HTERT RPE-1 (cell line): ENCODE data around the gene TMEM98.
"Not testable (repeated sequence)": the region's sequence is repeated elsewhere in the genome, so short reads cannot be mapped to it uniquely, and the experiment has no call there.

Source experiments
- in situ Hi-C: fragments of 300-500 bp; cut with MboI; formaldehyde crosslinking; loops from 4 replicates; pipeline ENCODE4 v1.14.3; 2020; ENCODE audit warnings: low sequenced_read_pairs

Gene TMEM98

DNA sequence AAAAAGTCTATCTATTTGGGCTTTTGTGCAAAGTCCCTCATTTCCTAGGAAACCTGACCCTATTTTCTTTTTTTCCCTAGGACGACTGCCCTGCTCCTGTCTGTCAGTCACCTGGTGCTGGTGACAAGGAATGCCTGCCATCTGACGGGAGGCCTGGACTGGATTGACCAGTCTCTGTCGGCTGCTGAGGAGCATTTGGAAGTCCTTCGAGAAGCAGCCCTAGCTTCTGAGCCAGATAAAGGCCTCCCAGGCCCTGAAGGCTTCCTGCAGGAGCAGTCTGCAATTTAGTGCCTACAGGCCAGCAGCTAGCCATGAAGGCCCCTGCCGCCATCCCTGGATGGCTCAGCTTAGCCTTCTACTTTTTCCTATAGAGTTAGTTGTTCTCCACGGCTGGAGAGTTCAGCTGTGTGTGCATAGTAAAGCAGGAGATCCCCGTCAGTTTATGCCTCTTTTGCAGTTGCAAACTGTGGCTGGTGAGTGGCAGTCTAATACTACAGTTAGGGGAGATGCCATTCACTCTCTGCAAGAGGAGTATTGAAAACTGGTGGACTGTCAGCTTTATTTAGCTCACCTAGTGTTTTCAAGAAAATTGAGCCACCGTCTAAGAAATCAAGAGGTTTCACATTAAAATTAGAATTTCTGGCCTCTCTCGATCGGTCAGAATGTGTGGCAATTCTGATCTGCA lies 12.9 kb downstream of the TMEM98 start:
- in situ Hi-C loops = no loop called here

DNA sequence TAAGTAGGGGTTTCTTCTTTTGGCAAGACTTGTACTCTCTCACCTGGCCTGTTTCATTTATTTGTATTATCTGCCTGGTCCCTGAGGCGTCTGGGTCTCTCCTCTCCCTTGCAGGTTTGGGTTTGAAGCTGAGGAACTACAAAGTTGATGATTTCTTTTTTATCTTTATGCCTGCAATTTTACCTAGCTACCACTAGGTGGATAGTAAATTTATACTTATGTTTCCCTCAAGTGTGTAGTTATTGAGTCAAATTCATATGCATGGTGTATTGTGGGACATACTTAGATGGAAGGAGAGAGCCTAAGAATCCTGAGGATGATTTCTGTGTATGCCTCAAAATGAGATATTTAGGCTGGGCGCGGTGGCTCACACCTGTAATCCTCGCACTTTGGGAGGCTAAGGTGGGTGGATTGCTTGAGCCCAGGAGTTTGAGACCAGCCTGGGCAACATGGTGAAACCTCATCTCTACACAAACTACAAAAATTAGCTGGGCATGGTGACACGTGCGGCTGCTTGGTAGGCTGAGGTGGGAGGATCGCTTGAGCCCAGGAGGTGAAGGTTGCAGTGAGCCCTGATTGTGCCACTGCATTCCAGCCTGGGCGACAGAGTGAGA lies 13.6 kb downstream of the TMEM98 start:
- in situ Hi-C loops = no loop called here

DNA sequence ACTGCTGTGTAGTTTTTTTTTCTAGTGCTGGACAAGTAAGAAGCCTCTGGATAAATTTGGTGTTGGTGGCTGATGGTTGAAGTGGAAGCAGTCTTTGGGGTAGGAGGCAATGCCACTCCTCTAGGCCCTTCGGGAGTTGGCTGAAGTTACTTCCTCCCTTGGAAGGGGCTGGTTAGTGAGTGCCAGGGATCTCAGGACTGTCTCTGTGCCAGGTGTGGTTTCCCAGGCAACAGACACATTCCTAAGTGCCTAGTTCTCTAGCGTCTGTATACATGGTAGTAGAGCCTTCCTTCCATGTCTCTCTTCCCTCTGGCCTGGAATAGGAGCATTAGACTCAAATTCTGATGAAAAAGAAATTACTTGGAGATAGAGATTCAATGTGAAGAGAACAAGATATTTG lies 15.3 kb downstream of the TMEM98 start:
- in situ Hi-C loops = no loop called here

DNA sequence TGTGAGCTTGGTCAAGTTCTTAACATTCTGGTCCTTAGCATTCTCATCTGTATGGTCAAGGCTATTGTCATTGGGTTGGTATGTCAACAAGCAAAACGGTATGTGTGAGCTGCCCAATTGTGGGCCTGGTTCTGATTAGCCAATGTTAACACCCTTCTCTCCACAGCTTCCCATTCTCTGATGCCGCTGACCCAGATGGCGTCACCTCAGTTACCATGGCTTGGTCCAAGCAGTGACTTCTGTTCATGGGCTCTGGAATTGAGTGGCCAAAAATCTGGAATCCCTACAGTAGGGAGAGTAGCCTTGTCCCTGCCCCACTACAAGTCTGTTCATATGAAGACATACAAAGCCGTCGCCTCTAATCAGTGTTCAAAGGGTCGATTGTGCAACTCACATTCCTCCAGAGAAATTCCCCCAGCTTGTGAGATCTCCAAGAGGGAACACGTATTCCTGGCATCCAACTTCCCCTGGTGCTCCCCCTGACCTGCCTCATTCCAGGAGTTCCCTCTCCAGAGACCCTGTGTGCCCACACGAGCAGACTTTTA lies 15.8 kb downstream of the TMEM98 start:
- in situ Hi-C loops = no loop called here

DNA sequence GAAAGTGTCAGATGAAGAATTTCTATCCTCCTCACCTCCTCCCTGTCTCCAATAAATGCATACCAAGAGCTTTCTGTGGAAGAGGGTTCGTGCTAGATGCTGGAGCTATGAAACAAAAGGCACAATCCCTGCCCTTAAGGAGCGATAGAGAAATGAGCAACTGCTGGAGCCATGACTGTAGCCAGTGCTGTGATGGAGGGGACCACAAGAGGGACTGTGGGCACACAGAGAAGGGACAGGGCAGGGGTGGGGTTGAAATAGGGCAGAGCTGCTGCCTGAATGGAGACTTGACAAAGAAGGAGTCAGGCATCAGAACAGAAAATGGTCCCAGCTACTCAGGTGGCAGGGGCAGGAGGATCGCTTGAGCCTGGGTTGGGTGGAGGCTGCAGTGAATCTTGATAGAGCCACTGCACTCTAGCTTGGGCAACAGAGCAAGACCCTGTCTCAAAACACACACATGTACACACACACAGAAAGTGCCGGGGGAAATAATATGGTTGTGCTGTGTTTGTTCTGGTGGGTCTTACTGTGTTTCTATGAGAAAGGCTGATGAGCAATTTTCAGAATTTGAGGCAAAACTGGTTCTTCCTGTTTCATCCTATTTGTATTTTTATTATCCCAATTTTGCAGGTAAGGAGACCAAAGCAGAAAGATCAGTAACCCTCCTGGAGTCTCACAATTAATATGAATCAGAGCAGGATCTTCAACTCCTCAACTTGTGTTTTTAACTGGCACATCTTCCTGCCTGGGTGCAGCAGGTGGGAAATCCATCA lies 16.5 kb downstream of the TMEM98 start:
- in situ Hi-C loops = no loop called here

DNA sequence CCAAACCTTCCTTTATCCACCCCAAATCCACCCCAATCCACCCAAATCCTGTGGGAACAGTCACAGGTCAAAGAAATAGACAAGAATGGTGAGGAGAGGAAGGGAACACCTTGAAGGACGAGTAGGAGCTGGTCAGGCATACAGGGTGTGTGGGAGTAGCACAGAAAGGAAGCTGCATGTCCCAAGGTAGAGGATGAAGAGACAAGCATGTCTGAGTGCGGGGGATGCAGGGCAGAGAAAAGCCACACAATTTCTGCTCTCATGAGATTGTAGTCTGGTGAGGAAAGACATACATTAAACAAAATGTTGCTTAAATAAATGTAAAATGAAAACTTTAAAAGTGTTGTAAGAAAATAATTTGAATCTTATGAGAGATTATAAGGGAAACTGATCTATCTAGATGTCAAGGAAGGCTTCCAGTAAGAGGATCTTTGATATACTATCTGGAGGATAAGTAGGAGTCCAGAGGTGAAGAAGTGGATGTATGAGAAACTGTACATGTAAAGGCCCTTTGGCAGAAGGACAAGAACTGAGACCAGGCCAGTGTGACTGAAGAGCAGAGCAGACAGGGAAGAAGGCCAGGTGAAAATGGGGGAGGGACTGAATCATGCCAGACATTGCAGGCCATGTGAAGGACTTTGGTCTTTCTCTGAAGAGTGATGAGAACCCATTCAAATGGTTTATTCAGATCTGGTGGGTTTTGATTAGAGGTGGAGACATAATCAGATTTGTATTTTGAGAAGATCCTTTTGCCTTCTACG lies 18.6 kb downstream of the TMEM98 start:
- in situ Hi-C loops = no loop called here

DNA sequence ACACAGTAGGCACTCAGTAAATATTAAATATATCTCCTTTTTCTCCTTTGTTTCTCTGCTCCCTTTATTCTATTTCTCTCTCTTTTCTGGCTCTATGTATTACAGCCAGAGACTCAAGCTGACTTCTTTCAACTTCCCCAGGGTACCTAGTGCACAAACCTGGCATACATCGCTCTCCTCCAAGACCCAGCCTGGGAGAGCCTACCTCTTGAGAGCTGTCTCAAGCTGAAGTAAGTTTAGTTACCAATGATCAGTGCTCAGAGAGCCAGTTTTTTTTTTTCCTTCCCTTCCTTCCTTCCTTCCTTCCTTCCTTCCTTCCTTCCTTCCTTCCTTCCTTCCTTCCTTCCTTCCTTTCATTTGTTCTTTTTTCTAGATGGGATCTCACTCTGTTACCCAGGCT lies 19.8 kb downstream of the TMEM98 start:
- in situ Hi-C loops = no loop called here

DNA sequence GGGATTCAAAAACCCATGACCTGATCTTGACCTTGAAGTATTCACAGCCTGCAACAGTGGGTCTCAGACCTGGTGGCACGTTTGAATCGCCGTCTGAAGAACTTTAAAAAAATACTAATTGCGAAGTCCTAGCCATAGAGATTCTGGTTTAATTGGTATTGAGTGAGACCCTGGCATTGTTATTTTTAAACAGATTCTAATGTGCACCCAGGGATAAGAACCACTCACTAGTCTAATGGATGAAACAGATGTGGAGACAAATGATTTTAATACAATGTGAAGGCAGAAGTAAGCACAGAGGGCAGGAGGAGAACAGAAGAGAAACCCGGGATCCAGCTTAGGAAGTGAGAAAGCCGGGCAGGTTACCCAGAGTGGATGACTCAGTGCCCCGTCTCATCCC lies 21.2 kb downstream of the TMEM98 start:
- in situ Hi-C loops = no loop called here

DNA sequence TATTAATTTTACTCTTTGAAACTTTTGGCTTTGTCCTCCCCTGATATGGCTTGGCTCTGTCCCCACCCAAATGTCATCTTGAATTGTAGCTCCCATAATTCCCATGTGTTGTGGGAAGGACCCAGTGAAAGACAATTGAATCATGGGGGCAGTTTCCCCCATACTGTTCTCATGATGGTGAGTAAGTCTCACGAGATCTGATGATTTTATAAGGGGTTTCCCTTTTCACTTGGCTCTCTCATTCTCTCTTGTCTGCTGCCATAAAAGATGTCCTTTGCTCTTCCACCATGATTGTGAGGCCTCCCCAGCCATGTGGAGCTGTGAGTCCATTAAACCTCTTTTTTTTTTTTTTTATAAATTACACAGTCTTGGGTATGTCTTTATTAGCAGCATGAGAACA lies 24.5 kb downstream of the TMEM98 start:
- in situ Hi-C loops = not testable (repeated sequence)

DNA sequence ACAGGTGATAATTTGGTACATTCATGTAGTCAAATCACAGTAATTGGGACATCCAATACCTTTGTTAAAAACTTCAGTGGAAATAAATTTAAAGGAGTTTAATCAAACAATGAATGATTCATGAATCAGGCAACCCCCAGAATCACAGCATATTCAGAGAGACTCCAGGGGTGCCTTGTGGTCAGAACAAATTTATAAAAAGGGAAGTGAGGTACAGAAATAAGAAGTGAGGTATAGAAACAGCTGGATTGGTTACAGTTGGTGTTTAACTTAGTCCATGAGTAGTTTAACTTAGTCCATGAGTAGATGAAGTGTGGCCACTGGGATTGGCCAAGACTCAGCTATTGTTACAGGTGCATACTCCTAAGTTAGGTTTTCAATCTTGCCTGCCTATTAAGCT lies 25.1 kb downstream of the TMEM98 start:
- in situ Hi-C loops = no loop called here

DNA sequence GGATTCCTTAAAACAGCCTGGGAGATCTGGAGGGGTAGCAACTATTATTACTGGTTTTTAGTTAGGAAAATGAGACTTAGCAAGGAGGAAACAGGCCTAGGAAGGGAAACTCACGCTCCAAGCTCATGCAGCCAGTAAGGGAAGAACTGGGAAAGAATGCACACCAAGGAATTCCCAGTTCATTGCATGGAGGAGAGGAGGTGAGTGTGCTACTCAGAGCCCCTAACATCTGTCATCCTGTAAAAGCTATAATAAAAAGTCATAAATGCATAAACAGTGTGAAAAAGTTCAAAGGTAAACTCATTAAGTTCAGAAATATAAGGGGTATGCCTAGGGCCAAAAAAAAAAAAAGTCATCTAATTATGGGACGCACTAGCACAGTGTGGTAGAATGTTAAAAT lies 25.9 kb downstream of the TMEM98 start:
- in situ Hi-C loops = no loop called here

DNA sequence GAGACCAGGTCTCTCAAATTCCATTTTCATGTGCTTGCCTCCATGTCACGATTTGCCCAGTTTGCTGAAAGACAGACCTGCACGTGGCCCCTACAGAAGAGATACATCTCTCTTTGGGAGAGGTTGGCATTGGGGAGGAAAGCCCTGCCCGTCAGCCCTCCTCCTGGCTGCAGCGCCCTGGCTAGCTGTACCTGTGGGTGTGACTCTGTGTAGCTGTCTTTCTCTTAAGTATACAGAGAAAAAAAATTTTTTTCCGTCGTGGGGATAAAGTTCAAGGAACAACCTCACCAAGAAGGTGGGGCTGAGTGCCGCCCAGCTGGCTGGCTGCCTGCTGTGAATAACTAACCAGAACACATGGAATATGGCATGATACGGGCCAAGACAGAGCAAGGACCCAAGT lies 26.5 kb downstream of the TMEM98 start:
- in situ Hi-C loops = no loop called here

DNA sequence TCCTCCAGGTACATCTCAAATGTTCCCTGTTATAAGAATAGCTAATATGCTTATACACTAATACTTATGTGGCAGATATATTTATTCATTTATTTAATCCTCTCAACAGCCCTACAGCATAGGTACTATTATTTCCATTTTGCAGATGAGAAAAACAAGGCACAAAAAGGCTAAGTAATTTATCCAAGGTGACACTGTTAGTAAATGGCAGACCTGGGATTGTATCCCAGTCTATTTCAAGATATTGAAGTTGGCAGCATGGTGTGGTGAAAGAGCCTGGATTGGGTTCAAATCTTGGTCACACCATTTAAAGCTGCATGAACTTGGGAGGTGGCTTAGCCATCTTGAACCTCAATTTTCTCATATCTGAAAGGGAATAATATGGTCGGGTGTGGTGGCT lies 27.2 kb downstream of the TMEM98 start:
- in situ Hi-C loops = no loop called here

DNA sequence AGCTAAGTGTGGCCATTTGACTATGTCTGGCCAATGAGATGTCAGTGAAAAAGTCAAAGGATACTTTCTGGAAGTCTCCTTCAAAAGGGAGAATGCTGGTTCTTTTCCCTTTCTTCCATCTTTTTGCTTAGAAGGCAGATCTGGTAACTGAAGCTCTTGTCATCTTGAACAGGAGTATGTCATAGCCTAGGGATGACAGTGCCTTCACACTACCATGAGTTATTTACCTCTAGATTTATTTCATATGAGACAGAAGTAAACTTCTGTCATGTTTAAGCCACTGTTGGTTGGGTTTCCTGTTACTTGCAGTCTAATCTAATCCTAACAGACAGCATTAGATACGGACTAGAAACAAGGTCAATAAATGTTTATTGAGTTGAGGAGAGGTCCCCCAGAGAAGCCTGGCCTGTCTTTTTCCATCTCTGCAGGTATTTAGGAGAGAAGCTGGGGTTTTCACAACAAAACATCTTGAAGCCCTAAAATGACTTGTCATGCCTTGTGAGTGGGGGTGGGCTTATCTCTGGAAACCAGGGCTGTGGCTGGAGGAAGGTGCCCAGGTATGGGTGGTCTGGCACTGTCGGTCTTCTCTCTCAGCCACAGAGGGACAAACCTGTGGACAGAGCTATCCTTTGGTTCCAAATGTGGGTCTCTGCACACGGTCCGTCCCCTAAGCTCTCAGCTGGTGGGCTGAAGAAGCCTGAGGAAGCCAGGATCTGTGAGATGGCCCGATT lies 28.5 kb downstream of the TMEM98 start:
- in situ Hi-C loops = no loop called here

DNA sequence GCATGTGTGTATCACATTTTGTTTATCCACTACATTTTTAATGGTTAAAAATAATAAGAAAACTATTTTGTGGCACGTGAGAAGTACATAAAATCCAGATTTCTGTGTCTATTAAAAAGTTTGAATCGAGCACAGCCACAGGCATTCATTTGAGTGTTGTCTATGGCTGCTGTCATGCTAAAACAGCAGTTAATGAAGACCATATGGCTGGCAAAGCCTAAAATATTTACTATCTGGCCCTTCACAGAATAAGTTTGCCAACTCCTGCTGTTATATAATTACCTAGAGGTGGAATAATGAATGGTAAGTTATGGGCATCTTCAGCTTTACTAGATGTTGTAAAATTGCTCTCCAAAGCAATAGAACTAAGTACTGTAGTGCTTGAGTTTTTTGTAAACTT lies 30.5 kb downstream of the TMEM98 start:
- in situ Hi-C loops = no loop called here

DNA sequence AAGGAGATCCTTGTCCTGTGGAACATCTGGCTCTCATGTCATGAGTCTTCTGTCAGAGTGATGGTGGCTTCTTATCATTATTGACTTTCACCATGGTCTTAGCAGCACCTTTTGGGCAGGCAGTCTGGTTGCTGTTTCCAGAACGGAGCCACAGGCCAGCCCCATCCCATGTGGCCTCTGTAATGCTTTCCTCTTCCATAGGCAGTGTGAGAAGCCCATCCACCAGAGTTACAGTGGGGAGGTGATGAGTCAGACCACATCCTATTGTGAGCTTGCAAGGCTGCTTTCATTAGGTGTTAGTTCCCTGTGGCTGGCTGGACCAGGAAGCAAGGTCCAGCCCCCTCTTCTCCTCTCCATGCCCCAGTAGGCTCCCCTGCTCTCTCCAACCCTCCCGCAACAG lies 32.9 kb downstream of the TMEM98 start:
- in situ Hi-C loops = no loop called here

DNA sequence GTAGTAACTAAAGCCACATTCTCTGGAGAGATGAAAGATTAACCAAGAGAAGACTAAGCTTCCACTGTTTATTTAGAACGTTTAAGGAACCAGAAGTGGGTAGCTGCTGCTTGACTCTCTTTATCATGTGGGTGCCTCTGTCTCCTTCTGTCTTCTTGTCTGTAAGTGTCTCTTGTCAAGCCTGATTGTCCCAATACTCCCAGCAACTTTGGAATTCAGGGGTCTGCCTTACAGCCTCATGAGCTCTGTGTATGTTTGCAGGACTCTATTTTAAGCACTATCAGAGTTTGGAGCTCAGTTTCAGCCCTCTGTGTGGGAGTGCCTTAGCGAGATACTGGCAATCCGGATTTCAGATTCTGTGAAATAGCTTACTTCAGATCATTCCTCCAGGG lies 34.4 kb downstream of the TMEM98 start:
- in situ Hi-C loops = no loop called here

DNA sequence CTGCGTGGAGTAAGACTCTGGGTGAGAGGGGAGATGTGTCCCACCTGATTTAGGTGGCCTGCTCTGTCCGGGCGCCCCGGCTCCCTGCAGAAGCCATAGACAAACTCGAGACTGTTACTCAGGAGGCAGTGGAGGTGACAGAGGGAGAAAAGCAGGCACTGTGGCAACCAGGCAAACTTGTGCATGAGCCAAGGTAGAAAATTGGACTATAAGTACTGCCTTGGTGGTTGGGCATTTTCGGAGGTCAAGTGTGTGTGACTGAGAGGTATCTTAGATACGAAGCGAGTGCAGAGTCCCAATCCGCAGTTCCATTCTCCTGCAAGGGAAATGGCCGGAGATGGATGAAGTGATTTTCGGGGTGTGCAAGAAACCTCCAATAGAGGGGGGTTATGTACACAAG lies 36.6 kb downstream of the TMEM98 start:
- in situ Hi-C loops = no loop called here

DNA sequence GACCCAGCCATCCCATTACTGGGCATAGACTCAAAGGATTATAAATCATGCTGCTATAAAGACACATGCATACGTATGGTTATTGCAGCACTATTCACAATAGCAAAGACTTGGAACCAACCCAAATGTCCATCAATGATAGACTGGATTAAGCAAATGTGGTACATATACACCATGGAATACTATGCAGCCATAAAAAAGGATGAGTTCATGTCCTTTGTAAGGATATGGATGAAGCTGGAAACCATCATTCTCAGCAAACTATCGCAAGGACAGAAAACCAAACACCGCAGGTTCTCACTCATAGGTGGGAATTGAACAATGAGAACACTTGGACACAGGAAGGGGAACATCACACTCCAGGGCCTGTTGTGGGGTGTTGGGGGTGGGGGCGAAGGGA lies 41.3 kb downstream of the TMEM98 start:
- in situ Hi-C loops = not testable (repeated sequence)

DNA sequence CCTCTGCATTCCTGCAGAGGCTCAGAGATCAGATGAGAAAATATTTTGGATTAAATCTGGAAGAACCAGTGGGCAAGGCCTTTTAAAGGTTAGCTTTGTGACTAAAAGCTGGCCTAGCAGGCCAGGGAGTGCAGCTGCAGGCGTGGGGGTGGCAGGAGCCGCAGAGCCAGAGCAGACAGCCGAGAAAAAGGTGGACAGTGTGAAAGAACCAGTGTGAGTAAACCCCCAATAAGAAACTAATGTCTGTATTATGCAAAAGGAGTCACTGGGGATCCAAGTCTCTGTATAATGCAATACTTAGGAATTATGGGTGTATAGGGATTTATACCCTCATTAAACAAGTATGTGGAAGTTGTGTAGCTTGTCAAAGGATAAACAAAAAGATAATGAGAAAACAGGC lies 42.3 kb downstream of the TMEM98 start:
- in situ Hi-C loops = no loop called here

DNA sequence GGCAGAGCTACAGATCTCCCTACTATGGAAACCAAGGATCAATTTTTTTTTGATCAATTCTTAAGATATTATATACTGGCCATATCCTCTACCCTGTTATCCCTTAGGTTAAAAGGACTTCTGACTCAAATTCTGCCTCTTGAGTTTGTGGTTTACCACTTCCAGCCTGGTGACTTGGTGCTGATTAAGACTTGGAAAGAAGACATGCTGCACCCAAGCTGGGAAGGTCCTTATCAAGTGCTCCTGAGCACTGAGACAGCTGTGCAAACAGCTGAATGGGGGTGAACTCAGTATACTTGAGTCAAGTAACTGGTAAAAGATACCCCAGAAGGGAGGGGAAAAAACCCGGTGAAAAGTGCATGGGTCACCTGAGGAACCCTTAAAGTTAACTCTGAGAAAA lies 43.2 kb downstream of the TMEM98 start:
- in situ Hi-C loops = no loop called here
